MCF 10A (cell line): ENCODE data around the gene GFER. TPM values are rescaled to one million over a fixed set of nuclear protein-coding genes. Genes with fewer than 3 reads are reported as not detected.

Source experiments
- BruUV-seq: library from RNA; stranded (reverse); fragments of 400-500 nt; replicated peaks from 2 replicates; lab custom pipeline; 2021; lab: Mats Ljungman, UMichigan
- CTCF ChIA-PET: fragments of 300-600 bp; sonication (Branson Sonifier 250); formaldehyde crosslinking; extraction: SDS; loops from one replicate; lab custom pipeline; 2021; ENCODE audit warnings: antibody characterized with exemption, inconsistent platforms; lab: Yijun Ruan, JAX
- POLR2A ChIA-PET: fragments of 300-600, 350-650 bp; sonication (Branson Sonifier 250); formaldehyde crosslinking; extraction: SDS; loops from one replicate; lab custom pipeline; 2020; ENCODE audit warnings: antibody characterized with exemption, inconsistent platforms; lab: Yijun Ruan, JAX
- DNase-seq: peaks from one replicate; pipeline ENCODE4 v3.0.0-alpha.2; 2018; ENCODE audit not compliant: unreplicated experiment
- H3K27ac Mint-ChIP-seq: one replicate; pipeline ENCODE4 v1.8.0; 2022; ENCODE audit warnings: mild to moderate bottlenecking, low read depth, mixed read lengths; ENCODE audit not compliant: unreplicated experiment
- H3K27me3 Mint-ChIP-seq: one replicate; pipeline ENCODE4 v1.8.0; 2022; ENCODE audit warnings: mixed read lengths; ENCODE audit not compliant: insufficient read depth, unreplicated experiment
- H3K36me3 Mint-ChIP-seq: one replicate; pipeline ENCODE4 v1.8.0; 2022; ENCODE audit warnings: mild to moderate bottlenecking, moderate library complexity, mixed read lengths; ENCODE audit not compliant: insufficient read depth, unreplicated experiment
- H3K4me1 Mint-ChIP-seq: one replicate; pipeline ENCODE4 v1.8.0; 2022; ENCODE audit warnings: mixed read lengths; ENCODE audit not compliant: insufficient read depth, unreplicated experiment
- H3K4me3 Mint-ChIP-seq: one replicate; pipeline ENCODE4 v1.8.0; 2022; ENCODE audit warnings: mild to moderate bottlenecking, moderate library complexity, mixed read lengths; ENCODE audit not compliant: unreplicated experiment
- H3K9me3 Mint-ChIP-seq: one replicate; pipeline ENCODE4 v1.8.0; 2022; ENCODE audit warnings: mixed read lengths; ENCODE audit not compliant: unreplicated experiment
- CTCF ChIP-seq: fragments of 200-600 bp; IDR thresholded peaks from one replicate; pipeline ENCODE4 v1.8.0; 2022; ENCODE audit warnings: antibody characterized with exemption, mild to moderate bottlenecking; ENCODE audit not compliant: unreplicated experiment
- intact Hi-C: fragments of 100-400 bp; cut with micrococcal nuclease; formaldehyde crosslinking; loops from 2 replicates; pipeline ENCODE4 v1.14.1; 2022
- total RNA-seq: library from RNA; stranded (reverse); gene quantifications from 2 replicates; pipeline ENCODE4 v1.2.3, GENCODE V29; 2022

Gene GFER
- total RNA-seq, 1 experiment from 2014 or later = 40.8 TPM

GRCh38 chr16:1999866-2000514 lies 16.0 kb downstream of the GFER start:
- Mint-ChIP-seq H3K36me3 (peaks cover 73% of the 10 kb centered on the region), H3K4me1 (peaks cover 6% of the 10 kb centered on the region), H3K27ac (no peak overlapping the region), H3K9me3 (no peaks in the 10 kb centered on the region), H3K27me3 (no peaks in the 10 kb centered on the region), H3K4me3 (no peak overlapping the region)
- POLR2A ChIA-PET = interaction anchor here (0.9 kb wide), 1 partner anchor 155 kb away, joined by 4 read pairs; the partner anchor contains the start of gene TRAF7
- DNase-seq = no peak
- CTCF ChIA-PET = interaction anchor here (0.7 kb wide), 1 partner anchor 964 kb away, joined by 4 read pairs; the partner anchor contains the start of gene KREMEN2
- TF ChIP-seq CTCF = no peak
- intact Hi-C loops = no loop called here
- BruUV-seq = no TSS peak

- H3K4me3 Mint-ChIP-seq = no peak overlapping the region
- no TSS peak for BruUV-seq
- ChIA-PET POLR2A (interaction anchor here (1.2 kb wide), 1 partner anchor 13 kb away, joined by 3 read pairs; no protein-coding TSS in a partner anchor), CTCF (no interaction called here)
- intact Hi-C loops = no loop called here
- H3K9me3 Mint-ChIP-seq = no peaks in the 10 kb centered on the region
- H3K27me3 Mint-ChIP-seq = no peaks in the 10 kb centered on the region
- DNase-seq = no peak
- peaks cover 2% of the 10 kb centered on the region for H3K4me1 Mint-ChIP-seq
- no peak overlapping the region for H3K27ac Mint-ChIP-seq
- no peak for TF ChIP-seq CTCF
- H3K36me3 Mint-ChIP-seq = peaks cover 67% of the 10 kb centered on the region
These were observed 17.0 kb downstream of the GFER start for GRCh38 chr16:2001035-2001434.

GRCh38 chr16:2001456-2002355 lies 17.7 kb downstream of the GFER start:
- Mint-ChIP-seq H3K4me1 (peaks cover 9% of the 10 kb centered on the region), H3K9me3 (no peaks in the 10 kb centered on the region), H3K4me3 (no peak overlapping the region), H3K36me3 (peaks cover 69% of the 10 kb centered on the region), H3K27me3 (no peaks in the 10 kb centered on the region), H3K27ac (no peak overlapping the region)
- TF ChIP-seq CTCF = no peak
- POLR2A ChIA-PET = interaction anchor here (1.2 to 1.7 kb wide), 2 partner anchors 13 kb away, joined by 3 to 4 read pairs; no protein-coding TSS in a partner anchor
- CTCF ChIA-PET = interaction anchor here (0.7 to 0.8 kb wide), 2 partner anchors 66 to 395 kb away, joined by 3 to 4 read pairs; no protein-coding TSS in a partner anchor
- intact Hi-C loops = no loop called here
- BruUV-seq = no TSS peak
- DNase-seq = no peak
